ENCODE measurements around the gene EHMT1.

DNA sequence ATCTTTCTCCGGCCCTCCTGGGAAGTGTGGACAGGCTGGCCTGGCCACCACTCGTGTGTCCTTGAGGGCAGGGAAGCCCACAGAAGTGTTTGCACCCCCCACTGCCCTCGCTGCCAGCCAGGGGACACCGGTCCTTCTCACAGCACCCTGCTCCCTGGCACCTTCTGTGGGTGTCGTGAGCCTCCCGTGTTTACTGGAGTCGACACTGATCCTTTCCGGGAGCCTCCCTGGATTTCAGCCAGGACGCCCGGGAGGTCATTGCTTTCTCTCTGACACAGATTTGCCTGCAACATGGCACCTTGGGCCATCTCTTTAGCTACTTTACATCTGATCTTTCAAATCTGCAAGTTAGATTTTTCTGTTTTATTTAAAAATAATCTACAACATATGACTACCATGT lies 138.3 kb downstream of the EHMT1 start:
- TF ChIP-seq, protein P1, sequence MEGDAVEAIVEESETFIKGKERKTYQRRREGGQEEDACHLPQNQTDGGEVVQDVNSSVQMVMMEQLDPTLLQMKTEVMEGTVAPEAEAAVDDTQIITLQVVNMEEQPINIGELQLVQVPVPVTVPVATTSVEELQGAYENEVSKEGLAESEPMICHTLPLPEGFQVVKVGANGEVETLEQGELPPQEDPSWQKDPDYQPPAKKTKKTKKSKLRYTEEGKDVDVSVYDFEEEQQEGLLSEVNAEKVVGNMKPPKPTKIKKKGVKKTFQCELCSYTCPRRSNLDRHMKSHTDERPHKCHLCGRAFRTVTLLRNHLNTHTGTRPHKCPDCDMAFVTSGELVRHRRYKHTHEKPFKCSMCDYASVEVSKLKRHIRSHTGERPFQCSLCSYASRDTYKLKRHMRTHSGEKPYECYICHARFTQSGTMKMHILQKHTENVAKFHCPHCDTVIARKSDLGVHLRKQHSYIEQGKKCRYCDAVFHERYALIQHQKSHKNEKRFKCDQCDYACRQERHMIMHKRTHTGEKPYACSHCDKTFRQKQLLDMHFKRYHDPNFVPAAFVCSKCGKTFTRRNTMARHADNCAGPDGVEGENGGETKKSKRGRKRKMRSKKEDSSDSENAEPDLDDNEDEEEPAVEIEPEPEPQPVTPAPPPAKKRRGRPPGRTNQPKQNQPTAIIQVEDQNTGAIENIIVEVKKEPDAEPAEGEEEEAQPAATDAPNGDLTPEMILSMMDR (IDR thresholded peaks at IDR 0.05; ENCODE audit: low read length), result no peak
- TF ChIP-seq EZH2 (optimal IDR thresholded peaks at IDR 0.05; ENCODE audit: low read depth, low read length) (no peak), EZH2phosphoT487 (IDR thresholded peaks at IDR 0.05; ENCODE audit: low read length) (no peak)

Measured in MM.1S (cell line).